ENCODE data around the gene CLDN10.

CLDN10 gene

DNA sequence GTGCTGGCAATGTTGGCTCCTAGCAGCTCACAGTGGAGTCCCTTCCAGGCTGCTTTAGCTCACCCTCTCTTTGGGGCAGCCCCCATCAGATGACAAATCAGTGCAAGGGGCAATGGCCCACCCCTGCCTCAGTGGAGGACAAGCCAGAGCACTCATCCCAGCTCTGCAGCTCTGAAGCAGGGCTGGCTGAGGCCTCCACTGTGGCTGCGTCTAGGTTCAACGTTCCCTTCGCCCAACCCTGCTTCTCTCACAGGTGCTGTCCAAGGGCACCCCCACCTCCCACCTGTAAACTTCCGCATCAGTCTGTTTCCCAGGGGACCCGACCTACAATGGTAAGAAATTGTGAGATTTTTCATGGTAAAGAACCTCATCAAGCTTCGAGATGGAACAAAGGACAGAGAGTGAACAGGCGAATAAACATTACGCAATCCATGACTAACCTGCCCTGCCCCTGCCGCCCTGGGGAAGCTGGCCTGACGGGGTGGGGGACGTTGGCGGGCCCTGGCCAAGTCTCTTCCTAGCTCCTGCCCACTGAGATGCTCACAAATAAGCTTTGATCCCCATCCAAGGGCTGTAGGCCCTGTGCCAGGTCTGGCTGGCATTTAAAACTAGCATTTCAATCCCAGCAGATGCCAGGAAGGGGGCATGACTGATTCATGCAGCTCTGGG lies 51.5 kb downstream of the CLDN10 start:
- no peak for DNase-seq

DNA sequence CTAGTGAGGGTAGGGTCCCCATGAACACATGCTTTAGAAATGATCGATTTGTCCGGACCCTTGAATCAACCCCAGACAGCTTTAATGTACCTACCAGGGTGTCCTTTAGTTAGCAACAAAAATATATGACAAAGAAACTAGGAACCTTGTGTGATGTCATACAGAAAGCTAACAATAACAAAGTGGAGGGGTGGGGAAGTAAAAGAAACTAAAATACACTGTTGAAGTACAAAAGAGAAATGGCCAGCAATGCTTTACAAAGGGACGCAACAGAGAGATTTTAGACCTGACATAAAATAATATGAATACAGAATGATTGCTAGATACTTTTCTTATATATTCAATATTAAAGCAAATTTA lies 52.0 kb downstream of the CLDN10 start:
- no peak for DNase-seq

GRCh38 chr13:95605448-95606125 lies 53.1 kb downstream of the CLDN10 start:
- no peak for DNase-seq

GRCh38 chr13:95607366-95607765 lies 54.8 kb downstream of the CLDN10 start:
- no peak for DNase-seq

DNA sequence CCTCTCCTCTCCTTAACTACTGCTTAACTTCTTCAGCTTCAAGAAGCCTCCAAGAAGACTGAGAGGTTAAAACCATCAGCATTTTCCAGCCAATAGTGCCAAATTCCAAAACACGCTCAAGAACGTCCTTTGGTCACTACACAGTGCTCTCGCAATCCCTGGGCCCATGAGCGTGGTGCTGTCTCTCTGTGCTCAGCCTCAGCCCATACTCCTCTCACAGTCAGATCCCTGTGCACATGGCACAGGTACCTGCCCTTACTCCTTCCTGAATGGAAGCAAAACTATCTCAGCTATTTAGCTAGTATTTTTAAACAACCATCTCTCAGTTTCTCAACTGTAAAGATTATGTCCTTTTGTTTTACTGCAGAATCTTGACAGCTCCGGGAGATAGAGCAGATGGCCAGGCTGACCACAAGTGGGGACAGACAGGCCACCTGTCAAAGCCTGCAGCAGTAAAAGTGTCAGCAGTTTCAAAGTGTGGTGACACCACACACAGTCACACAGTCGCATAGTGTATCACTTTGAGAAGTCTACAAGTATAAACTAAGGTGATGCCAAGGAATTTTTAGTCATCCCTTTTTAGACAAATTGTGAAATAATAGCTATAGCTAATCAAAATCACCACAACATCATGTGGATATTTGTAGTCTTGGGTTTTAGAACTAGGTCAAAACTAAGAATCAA lies 56.3 kb downstream of the CLDN10 start:
- no peak for DNase-seq

- DNase-seq: no peak
Observed at GRCh38 chr13:95614641-95615245, 62.2 kb downstream of the CLDN10 start.

GRCh38 chr13:95615539-95615938 lies 63.0 kb downstream of the CLDN10 start:
- no peak for DNase-seq

DNA sequence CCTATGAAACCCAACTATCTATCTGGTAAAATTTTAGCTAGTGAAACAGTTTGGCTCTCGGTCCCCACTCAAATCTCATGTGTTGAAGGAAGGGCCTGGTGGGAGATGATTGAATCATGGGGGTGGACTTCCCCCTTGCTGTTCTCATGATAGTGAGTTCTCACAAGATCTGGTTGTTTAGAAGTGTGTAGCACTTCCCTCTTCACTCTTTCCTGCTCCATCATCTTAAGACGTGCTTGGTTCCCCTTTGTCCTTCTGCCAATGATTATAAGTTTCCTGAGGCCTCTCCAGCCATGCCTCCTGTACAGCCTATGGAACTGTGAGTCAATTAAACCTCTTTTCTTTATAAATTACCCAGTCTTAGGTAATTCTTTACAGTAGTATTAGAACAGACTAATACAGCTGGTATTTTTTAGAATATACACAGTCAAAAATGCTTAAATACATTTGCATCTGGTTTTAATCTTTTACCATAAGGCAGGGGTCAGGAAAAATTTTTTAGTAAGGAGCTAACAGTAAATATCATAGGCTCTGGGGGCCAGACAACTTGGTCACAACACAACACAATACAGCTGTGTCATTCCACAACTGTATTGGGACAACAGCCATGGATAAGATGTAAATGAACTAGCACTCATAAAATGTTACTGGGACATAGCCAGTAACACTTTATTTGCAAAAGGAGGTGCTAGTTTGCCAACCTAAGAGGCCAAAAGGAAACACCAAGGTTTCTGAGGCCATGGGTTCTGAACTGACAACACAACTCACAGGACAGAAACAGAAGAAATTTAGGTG lies 67.7 kb downstream of the CLDN10 start:
- no peak for DNase-seq

DNA sequence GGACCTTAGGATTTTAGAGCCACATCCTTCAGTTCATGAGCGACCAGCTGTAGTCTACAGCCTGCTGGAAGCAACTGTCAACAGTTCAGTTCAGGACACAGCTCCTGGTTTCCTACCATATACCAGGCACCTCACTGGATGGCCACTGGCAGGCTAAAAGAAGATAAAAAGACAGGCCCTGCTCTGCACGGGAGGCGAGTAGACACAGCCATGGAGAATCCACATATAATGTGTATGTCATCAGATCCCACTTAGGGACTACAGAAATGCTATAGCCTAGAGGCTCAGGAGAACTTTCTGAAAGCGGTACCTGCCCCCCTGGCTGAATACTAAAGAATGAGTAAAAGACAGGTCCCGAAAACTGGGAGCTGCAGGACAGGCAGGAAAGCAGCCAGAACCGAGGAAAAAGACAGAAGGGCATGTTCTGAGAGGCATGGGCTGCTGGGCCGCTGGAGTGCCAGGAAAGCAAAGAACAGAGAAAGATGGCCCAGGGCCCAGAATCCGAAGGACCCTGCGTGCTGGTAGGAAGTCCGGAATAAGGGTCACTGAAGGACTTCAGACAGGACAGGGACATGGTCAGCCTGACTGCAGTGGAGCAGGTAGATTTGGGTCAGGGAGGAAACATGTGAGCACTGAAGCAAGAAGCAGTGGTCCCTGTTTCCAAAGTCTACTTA lies 68.4 kb downstream of the CLDN10 start:
- no peak for DNase-seq

DNA sequence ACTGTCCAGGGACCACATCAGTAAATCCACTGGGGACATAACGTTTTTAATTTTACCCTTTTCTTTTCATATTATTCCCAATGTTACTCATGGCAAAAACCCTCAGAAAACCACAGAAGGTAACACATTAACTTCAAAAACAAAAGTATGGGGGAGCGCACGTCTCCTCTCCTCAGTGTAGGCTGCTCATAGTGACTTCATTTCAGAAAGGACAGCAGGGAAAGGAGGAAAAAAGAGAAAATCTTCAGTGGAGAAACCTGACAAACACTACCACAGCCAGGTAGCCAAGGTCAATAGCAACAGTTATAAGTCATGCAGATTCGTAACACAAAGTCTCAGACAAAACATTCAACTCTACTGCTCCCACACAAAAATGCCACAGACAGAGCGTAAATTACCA lies 70.6 kb downstream of the CLDN10 start:
- no peak for DNase-seq

DNA sequence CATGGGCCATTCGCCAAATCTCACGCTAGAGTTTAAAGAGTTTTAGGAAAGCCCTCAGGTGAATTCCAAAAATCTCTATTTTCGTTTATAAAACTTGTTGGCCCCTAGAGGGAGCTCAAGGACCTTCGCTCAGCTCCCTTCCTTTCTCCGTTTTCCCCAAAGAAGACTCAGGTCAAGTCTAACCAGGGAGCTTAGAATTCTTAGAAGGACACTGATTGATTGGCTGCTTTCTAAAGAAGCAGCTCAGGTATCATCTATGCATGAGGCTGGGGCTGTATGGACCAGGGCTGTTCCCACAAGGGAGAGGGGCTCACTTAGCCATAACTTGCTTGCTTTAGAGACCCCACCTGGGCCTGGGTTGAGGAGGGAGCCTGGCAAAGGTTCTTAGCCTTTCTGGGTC lies 71.5 kb downstream of the CLDN10 start:
- DNase-seq: peak in 1 of 2 experiments; percentile 19

GRCh38 chr13:95626768-95627167 lies 74.2 kb downstream of the CLDN10 start:
- DNase-seq: no peak

DNA sequence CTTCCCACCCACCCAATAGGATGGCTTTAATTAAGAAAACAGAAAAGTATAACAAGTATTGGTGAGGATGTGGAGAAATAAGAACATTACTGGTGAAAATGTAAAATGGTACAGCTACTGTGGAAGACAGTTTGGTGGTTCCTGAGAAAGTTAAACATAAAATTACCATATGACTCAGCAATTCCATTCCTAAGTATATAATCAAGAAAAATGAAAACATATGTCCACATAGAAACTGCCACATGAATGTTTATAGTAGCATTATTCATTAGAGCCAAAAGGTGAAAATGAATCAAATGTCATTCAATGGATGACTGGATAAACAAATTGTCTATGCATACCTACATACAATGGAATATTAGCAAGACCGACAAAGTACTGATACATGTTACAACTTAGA lies 75.1 kb downstream of the CLDN10 start:
- DNase-seq: no peak

- DNase-seq: no peak
Observed at GRCh38 chr13:95628488-95628887, 76.0 kb downstream of the CLDN10 start.

GRCh38 chr13:95629071-95629470 lies 76.6 kb downstream of the CLDN10 start:
- DNase-seq: no peak

Measured in activated T-cell treated with anti-CD3 and anti-CD28 coated beads, Interleukin-2, amount 50 U/mL, for 48 hours (primary cell).